ENCODE measurements around the gene MEGF6. TPM values are rescaled to one million over a fixed set of nuclear protein-coding genes. Genes with fewer than 3 reads are reported as not detected.

Gene MEGF6
- total and polyA plus RNA-seq, 11 donors, result 1.9 to 16.2 (median 5.1) TPM

- TF ChIP-seq POLR2A (IDR thresholded peaks at IDR 0.05) (no peak), CTCF (IDR thresholded peaks at IDR 0.05) (no peak)
- peaks cover 6 to 29% (median 23%) of the 10 kb centered on the region in 12 donors for H3K4me1 ChIP-seq
- DNase-seq (no peak), ATAC-seq (no peak)
- H3K36me3 ChIP-seq, result peaks cover 0 to 48% (median 34%) of the 10 kb centered on the region in 9 donors
- no peaks in the 10 kb centered on the region for H3K9me3 ChIP-seq
- no peak overlapping the region for H3K27ac ChIP-seq
- H3K4me3 ChIP-seq, result no peak overlapping the region
- peaks cover 12 to 16% (median 15%) of the 10 kb centered on the region in 9 donors for H3K27me3 ChIP-seq
- intact Hi-C loops (cut with DNase I), result loop anchor here in 2 of 10 donors (2.0 to 10.0 kb wide), 2 partner anchors 22 to 78 kb away; partner anchors contain the start of gene TPRG1L (in 1 of the 2)
- WGBS, 4 donors, result 91 to 94% (median 94%) methylated on average over 20 of the region's 20 CpGs
Measured at GRCh38 chr1:3646596-3646995, 35.3 kb upstream of the MEGF6 start.

DNA sequence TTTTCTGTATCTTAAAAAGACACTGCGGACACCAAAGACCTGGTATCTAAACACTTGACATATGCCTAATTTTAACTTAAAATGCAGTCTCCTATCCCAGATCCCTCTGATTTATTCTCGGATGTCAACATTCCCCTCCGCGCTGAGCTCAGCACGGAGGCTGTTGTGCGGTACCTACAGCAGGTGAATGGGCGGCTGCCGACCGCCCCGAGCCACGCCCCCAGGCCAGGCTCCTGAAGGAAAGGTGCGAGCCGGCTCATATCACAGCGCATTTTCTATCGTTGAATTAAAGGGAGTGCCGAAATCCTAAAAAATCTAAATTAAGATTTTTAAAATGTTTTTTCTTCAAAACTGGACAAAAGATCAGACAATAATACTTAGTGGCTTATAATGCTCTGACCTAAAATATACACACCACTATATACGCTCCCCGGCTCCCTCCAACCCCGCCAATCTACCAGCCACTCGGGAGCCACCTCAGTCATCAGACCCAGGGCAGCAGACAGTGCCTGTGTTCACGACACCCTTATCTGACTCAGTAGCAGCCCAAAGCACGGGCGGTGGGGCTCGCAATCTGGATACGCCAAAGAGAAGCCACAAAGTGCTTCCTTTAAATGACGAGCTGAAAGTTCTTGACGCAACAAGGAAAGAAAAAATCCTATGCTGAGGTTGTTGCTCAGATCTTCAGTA is 34.5 kb upstream of the MEGF6 start:
- TF ChIP-seq CTCF (IDR thresholded peaks at IDR 0.05), result no peak
- Histone ChIP-seq H3K36me3 (peaks cover 0 to 55% (median 35%) of the 10 kb centered on the region in 9 donors), H3K27me3 (peaks cover 4 to 8% (median 7%) of the 10 kb centered on the region in 9 donors), H3K9me3 (no peaks in the 10 kb centered on the region), H3K4me1 (peaks cover 6 to 21% (median 15%) of the 10 kb centered on the region in 12 donors), H3K27ac (no peak overlapping the region), H3K4me3 (no peak overlapping the region)
- intact Hi-C loops (cut with DNase I), result loop anchor here in 2 of 10 donors (2.0 to 10.0 kb wide), 2 partner anchors 21 to 79 kb away; partner anchors contain the start of gene TPRG1L (in 1 of the 2)
- no peak for ATAC-seq
- DNase-seq, result no peak
- 94 to 95% (median 94%) methylated on average over 27 of the region's 27 CpGs for WGBS, 4 donors

DNA sequence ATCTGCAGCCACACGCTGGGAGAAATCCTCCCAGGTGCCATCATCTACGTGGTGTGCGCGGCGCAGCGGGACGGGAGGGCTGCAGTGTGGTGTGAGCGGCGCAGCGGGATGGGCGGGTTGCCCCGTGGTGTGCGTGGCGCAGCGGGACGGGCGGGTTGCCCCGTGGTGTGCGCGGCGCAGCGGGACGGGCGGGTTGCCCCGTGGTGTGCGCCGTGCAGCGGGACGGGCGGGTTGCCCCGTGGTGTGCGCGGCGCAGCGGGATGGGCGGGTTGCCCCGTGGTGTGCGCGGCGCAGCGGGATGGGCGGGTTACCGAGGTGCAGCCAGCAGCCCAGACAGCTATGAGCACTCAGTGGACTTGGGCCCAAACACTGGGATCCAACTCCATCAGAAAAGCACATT is 33.9 kb upstream of the MEGF6 start:
- ATAC-seq, result no peak
- intact Hi-C loops (cut with DNase I), result loop anchor here in 1 of 10 donors (10.0 kb wide), 1 partner anchor 80 kb away; no protein-coding TSS in a partner anchor
- TF ChIP-seq POLR2A (IDR thresholded peaks at IDR 0.05) (no peak), CTCF (IDR thresholded peaks at IDR 0.05) (no peak)
- H3K4me3 ChIP-seq, result no peak overlapping the region
- H3K4me1 ChIP-seq, result peaks cover 5 to 16% (median 10%) of the 10 kb centered on the region in 12 donors
- WGBS, 4 donors, result 92 to 96% (median 94%) methylated on average over 36 to 43 of the region's 43 CpGs
- H3K9me3 ChIP-seq, result no peaks in the 10 kb centered on the region
- peaks cover 0 to 57% (median 35%) of the 10 kb centered on the region in 9 donors for H3K36me3 ChIP-seq
- peaks cover 0 to 3% (median 1%) of the 10 kb centered on the region in 9 donors for H3K27me3 ChIP-seq
- no peak overlapping the region for H3K27ac ChIP-seq
- DNase-seq, result no peak

DNA sequence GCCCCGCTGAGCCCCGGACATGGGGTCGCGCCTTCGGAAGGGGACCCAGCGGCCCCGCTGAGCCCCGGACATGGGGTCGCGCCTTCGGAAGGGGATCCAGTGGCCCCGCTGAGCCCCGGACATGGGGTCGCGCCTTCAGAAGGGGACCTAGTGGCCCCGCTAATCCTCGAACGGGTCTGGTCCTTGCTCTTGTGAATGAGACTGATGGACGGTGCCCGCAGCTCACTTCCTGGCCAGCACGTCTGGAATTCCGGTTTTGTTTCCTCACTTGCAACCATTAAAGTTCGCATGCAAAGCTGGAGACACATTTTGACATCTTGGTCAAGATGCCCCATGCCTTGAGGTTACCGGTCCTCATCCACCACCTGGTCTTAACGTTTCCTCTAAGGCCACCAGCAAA is 33.0 kb upstream of the MEGF6 start:
- 92 to 96% (median 95%) methylated on average over 10 to 23 of the region's 25 CpGs for WGBS, 4 donors
- TF ChIP-seq POLR2A (IDR thresholded peaks at IDR 0.05), result no peak
- no peak for TF ChIP-seq CTCF (IDR thresholded peaks at IDR 0.05)
- Histone ChIP-seq H3K4me1 (peaks cover 0 to 11% (median 5%) of the 10 kb centered on the region in 12 donors), H3K4me3 (no peak overlapping the region), H3K36me3 (peaks cover 0 to 66% (median 43%) of the 10 kb centered on the region in 9 donors), H3K27ac (no peak overlapping the region), H3K9me3 (no peaks in the 10 kb centered on the region), H3K27me3 (no peaks in the 10 kb centered on the region)
- intact Hi-C loops (cut with DNase I), result loop anchor here in 1 of 10 donors (10.0 kb wide), 1 partner anchor 81 kb away; no protein-coding TSS in a partner anchor
- ATAC-seq (no peak), DNase-seq (no peak)

Data from heart left ventricle (tissue), 16 donors.